K562 (cell line): ENCODE data around the gene ARMH4. TPM values are rescaled to one million over a fixed set of nuclear protein-coding genes. Genes with fewer than 3 reads are reported as not detected.

ENCODE experiments used
- ATAC-seq: fragments of 200-7000 bp; cut with Tn5 transposase; 3 replicates; pipeline ENCODE4 v1.9.1; 2020; ENCODE audit warnings: moderate library complexity
- BruUV-seq: library from RNA; stranded (reverse); fragments of 400-500 nt; replicated peaks from 2 replicates; lab custom pipeline; 2021; lab: Mats Ljungman, UMichigan
- CTCF ChIA-PET: fragments of 300-600 bp; formaldehyde crosslinking; extraction: SDS; loops from one replicate; lab custom pipeline; 2021; ENCODE audit warnings: low intra/inter-chr PET ratio; lab: Yijun Ruan, JAX
- POLR2A ChIA-PET: fragments of 300-600, 350-650 bp; sonication (Branson Sonifier 250); formaldehyde crosslinking; extraction: SDS; loops from one replicate; lab custom pipeline; 2021; ENCODE audit warnings: antibody characterized with exemption, inconsistent platforms; lab: Yijun Ruan, JAX
- DNase-seq, 4 experiments: peaks; one replicate each; pipeline versions ENCODE4 v3.0.0 to v3.0.0-alpha.2; 2011 to 2018; ENCODE audit warnings: low spot score in 3 of 4, mixed read lengths in 3 of 4; ENCODE audit errors: extremely low read depth in 1 of 4
- FAIRE-seq: peaks from 2 replicates; lab custom pipeline; 2011; peaks lifted over from hg19 to GRCh38; lab: Jason Lieb, UNC
- H2AFZ ChIP-seq: 2 replicates; pipeline ENCODE4 v1.6.0; 2011; ENCODE audit warnings: low read depth, low read length, control low read depth, inconsistent platforms
- H3K27ac ChIP-seq: fragments of 200-600 bp; 3 replicates; pipeline ENCODE4 v1.8.0; 2011; ENCODE audit warnings: low read depth, mild to moderate bottlenecking, control low read depth, inconsistent platforms, low read length, moderate library complexity, mixed read lengths; ENCODE audit errors: extremely low read depth
- H3K27me3 ChIP-seq, 2 experiments: fragments of 300-600 bp in 1 of 2; 2 replicates in 1 of 2; 3 replicates in 1 of 2; pipeline versions ENCODE4 v1.6.0 to v1.8.0; 2011; ENCODE audit warnings: inconsistent platforms in 2 of 2, low read length in 2 of 2, mild to moderate bottlenecking in 1 of 2, mixed read lengths in 1 of 2, moderate library complexity in 1 of 2; ENCODE audit not compliant: control insufficient read depth in 2 of 2, insufficient read depth in 2 of 2
- H3K36me3 ChIP-seq: fragments of 300-600 bp; 3 replicates; pipeline ENCODE4 v1.8.0; 2011; ENCODE audit warnings: mild to moderate bottlenecking, low read length, inconsistent platforms; ENCODE audit not compliant: control insufficient read depth, insufficient read depth
- H3K4me1 ChIP-seq, 2 experiments: fragments of 200-600 bp in 1 of 2; replicated peaks in 1 of 2; 2 replicates in 1 of 2; 3 replicates in 1 of 2; pipeline versions ENCODE4 v1.5.1 to v1.8.0; 2011; ENCODE audit warnings: inconsistent platforms in 2 of 2, low read length in 2 of 2, mild to moderate bottlenecking in 1 of 2, mixed read lengths in 1 of 2, moderate library complexity in 1 of 2; ENCODE audit not compliant: control insufficient read depth in 2 of 2, insufficient read depth in 2 of 2
- H3K4me2 ChIP-seq: 2 replicates; pipeline ENCODE4 v1.6.1; 2011; ENCODE audit warnings: low read length, control low read depth, inconsistent platforms, mixed read lengths; ENCODE audit not compliant: insufficient read depth
- H3K4me3 ChIP-seq: fragments of 200-600 bp; sonication (generic), shearing (Covaris generic); 2 replicates; pipeline ENCODE4 v1.5.1; 2016; ENCODE audit warnings: control low read depth, inconsistent platforms
- H3K79me2 ChIP-seq: fragments of 200-600 bp; 3 replicates; pipeline ENCODE4 v1.8.0; 2011; ENCODE audit warnings: low read length, inconsistent platforms; ENCODE audit not compliant: control insufficient read depth, insufficient read depth
- H3K9ac ChIP-seq, 2 experiments: 2 replicates each; pipeline versions ENCODE4 v1.6.0 to v1.6.1; 2011; ENCODE audit warnings: low read depth in 2 of 2, low read length in 2 of 2, control low read depth in 1 of 2, inconsistent platforms in 1 of 2, mild to moderate bottlenecking in 1 of 2, mixed read lengths in 1 of 2; ENCODE audit not compliant: insufficient read depth in 1 of 2
- H3K9me1 ChIP-seq: one replicate; pipeline ENCODE4 v1.6.0; 2011; ENCODE audit warnings: inconsistent platforms, mild to moderate bottlenecking, low read length, moderate library complexity; ENCODE audit not compliant: control insufficient read depth, insufficient read depth
- H3K9me3 ChIP-seq: replicated peaks from 2 replicates; pipeline ENCODE4 v1.5.1; 2011; ENCODE audit warnings: low read depth, low read length, inconsistent platforms; ENCODE audit not compliant: control insufficient read depth, insufficient read depth
- H4K20me1 ChIP-seq: replicated peaks from 2 replicates; pipeline ENCODE4 v1.6.1; 2011; ENCODE audit warnings: low read length, inconsistent platforms, mixed read lengths; ENCODE audit not compliant: control insufficient read depth, insufficient read depth
- CSDE1 ChIP-seq, 2 experiments: fragments of 450-650 bp; IDR thresholded peaks; 2 replicates each; pipeline ENCODE4 v1.6.1; 2016; ENCODE audit warnings: mild to moderate bottlenecking in 1 of 2
- DPF2 ChIP-seq: fragments of 450-650 bp; IDR thresholded peaks from 2 replicates; pipeline ENCODE4 v1.6.1; 2016
- EP400 ChIP-seq: fragments of 450-650 bp; IDR thresholded peaks from 2 replicates; pipeline ENCODE4 v1.6.1; 2017; ENCODE audit warnings: antibody characterized with exemption, mild to moderate bottlenecking, moderate library complexity
- ERF ChIP-seq: fragments of 450-650 bp; formaldehyde crosslinking; IDR thresholded peaks from 2 replicates; pipeline ENCODE4 v1.4.0; 2020; ENCODE audit warnings: mild to moderate bottlenecking, mixed read lengths
- FOSL1 ChIP-seq: fragments of 200-800 bp; sonication (Bioruptor generic); conservative IDR thresholded peaks from 2 replicates; pipeline ENCODE4 v1.6.1; 2016; ENCODE audit warnings: missing genetic modification characterization, missing compliant biosample characterization
- GATA2 ChIP-seq: sonication (generic); formaldehyde crosslinking; IDR thresholded peaks from 2 replicates; pipeline ENCODE4 v1.4.0; 2020; ENCODE audit warnings: mild to moderate bottlenecking, missing genetic modification reagents
- HMG20B ChIP-seq: fragments of 250-450 bp; sonication (Bioruptor Pico); IDR thresholded peaks from 2 replicates; pipeline ENCODE4 v1.5.0; 2021; ENCODE audit warnings: mild to moderate bottlenecking
- SFPQ ChIP-seq: fragments of 200-400 bp; formaldehyde crosslinking; IDR thresholded peaks from 2 replicates; pipeline ENCODE4 v1.6.1; 2017; ENCODE audit warnings: mild to moderate bottlenecking, low read depth, low read length, moderate library complexity
- SIRT6 ChIP-seq: IDR thresholded peaks from one replicate; pipeline ENCODE4 v1.6.1; 2012; ENCODE audit warnings: low read depth, mild to moderate bottlenecking, control low read depth, inconsistent platforms, low read length, moderate library complexity
- XRCC4 ChIP-seq: IDR thresholded peaks from one replicate; pipeline ENCODE4 v1.6.1; 2011; ENCODE audit not compliant: insufficient read depth, insufficient read length; ENCODE audit errors: extremely low read depth
- ZBTB33 ChIP-seq: sonication (generic); formaldehyde crosslinking; IDR thresholded peaks from 2 replicates; pipeline ENCODE4 v1.8.1; 2023; ENCODE audit warnings: mild to moderate bottlenecking, missing genetic modification reagents
- ZFP1 ChIP-seq: fragments of 450-650 bp; formaldehyde crosslinking; IDR thresholded peaks from 2 replicates; pipeline ENCODE4 v1.4.0; 2020; ENCODE audit warnings: mild to moderate bottlenecking, mixed read lengths
- ZNF408 ChIP-seq: fragments of 250-450 bp; sonication (Bioruptor Pico); IDR thresholded peaks from 2 replicates; pipeline ENCODE4 v1.4.0; 2020; ENCODE audit warnings: low read depth, mild to moderate bottlenecking, moderate library complexity
- ZNF57 ChIP-seq: fragments of 450-650 bp; formaldehyde crosslinking; IDR thresholded peaks from 2 replicates; pipeline ENCODE4 v1.4.0; 2020; ENCODE audit warnings: mild to moderate bottlenecking, moderate library complexity
- ZNF655 ChIP-seq: fragments of 250-450 bp; sonication (Bioruptor Pico); IDR thresholded peaks from 2 replicates; pipeline ENCODE4 v1.5.0; 2021
- ZNF740 ChIP-seq, 3 experiments: fragments of 200-800 bp in 1 of 3; sonication (Bioruptor generic) in 1 of 3; sonication (generic) in 1 of 3; formaldehyde crosslinking in 1 of 3; IDR thresholded peaks; 2 replicates each; pipeline versions ENCODE4 v1.6.1 to v1.8.0; 2016 to 2022; ENCODE audit warnings: mild to moderate bottlenecking in 2 of 3, missing compliant biosample characterization in 2 of 3, missing genetic modification characterization in 2 of 3, missing genetic modification reagents in 1 of 3
- ZSCAN29 ChIP-seq: fragments of 450-650 bp; IDR thresholded peaks from 2 replicates; pipeline ENCODE4 v1.6.1; 2017
- WGBS: fragments of 100-300 bp; shearing (Covaris generic); methylation state at CpG from one replicate; pipeline ENCODE4 v1.1.6; 2016; ENCODE audit warnings: low coverage, mixed read lengths; ENCODE audit not compliant: insufficient coverage; ENCODE audit errors: missing lambda C conversion rate; 5-methylcytosine and 5-hydroxymethylcytosine counted together
- in situ Hi-C: fragments of 300-500 bp; cut with MboI; formaldehyde crosslinking; loops from 4 replicates; pipeline ENCODE4 v1.15.0; 2018; ENCODE audit warnings: inconsistent platforms, mixed read lengths
- intact Hi-C: fragments of 100-400 bp; cut with micrococcal nuclease; formaldehyde crosslinking; loops from 2 replicates; pipeline ENCODE4 v1.14.2; 2022
- polyA plus RNA-seq, 8 experiments: library from polyadenylated mRNA; depleted of rRNA in 4 of 8; stranded (reverse) in 5 of 8; unstranded in 3 of 8; fragments of >200 nt; fragmentation: Nextera tagmentation in 2 of 8; fragmentation: Illumina TruSeq in 1 of 8; extraction: Ambion mirVana in 2 of 8; extraction: Trizol in 1 of 8; gene quantifications; 2 replicates each; pipeline versions ENCODE4 v1.2.1 to v1.2.3, GENCODE V29; 2011 to 2014; ENCODE audit warnings: inconsistent platforms in 1 of 8, missing spikeins in 1 of 8
- total RNA-seq, 7 experiments: library from RNA; depleted of rRNA in 6 of 7; stranded (reverse); fragments of >200 nt in 6 of 7; fragmentation: Illumina TruSeq in 2 of 7; extraction: Trizol in 2 of 7; gene quantifications; 2 replicates each; pipeline versions ENCODE4 v1.2.1 to v1.2.3, GENCODE V29; 2011 to 2021; ENCODE audit warnings: low replicate concordance in 1 of 7

Gene ARMH4
- total and polyA plus RNA-seq, 9 of the 15 experiments (the other 6 are each of a cell fraction or from before 2014, with no cell fraction given) = 0.06 to 0.98 (median 0.07) TPM; not detected in 2

DNA sequence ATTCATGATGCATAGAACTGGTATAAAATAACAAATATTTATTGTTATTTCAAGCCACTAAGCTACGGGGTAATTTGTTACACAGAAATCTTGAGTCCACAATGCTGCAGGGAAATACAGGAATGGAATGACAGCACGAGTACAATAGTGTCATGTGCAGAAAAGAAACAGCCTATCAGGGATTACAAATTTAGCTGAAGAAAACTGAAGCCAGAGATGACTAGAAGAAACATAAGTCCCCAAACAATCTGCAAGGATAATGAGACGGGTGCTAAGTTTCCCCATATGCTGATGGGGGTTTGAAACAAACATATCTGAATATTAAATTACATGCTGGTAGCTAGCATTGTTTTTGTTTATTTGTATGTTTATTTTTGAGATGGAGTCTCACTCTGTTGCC lies 8.9 kb downstream of the ARMH4 start:
- Histone ChIP-seq H3K4me1 (peaks cover 4 to 12% of the 10 kb centered on the region in 2 experiments), H2AFZ (no peak overlapping the region), H3K27ac (no peak overlapping the region), H3K4me3 (no peak overlapping the region), H3K4me2 (no peak overlapping the region), H3K27me3 (peaks cover 0 to 3% of the 10 kb centered on the region in 2 experiments; a peak in 1 of 5 replicates), H4K20me1 (no peaks in the 10 kb centered on the region), H3K9me1 (no peaks in the 10 kb centered on the region), H3K79me2 (no peaks in the 10 kb centered on the region), H3K9ac (no peak overlapping the region), H3K36me3 (no peaks in the 10 kb centered on the region), H3K9me3 (no peaks in the 10 kb centered on the region)
- no peak for FAIRE-seq
- no peak for DNase-seq
- no peak for ATAC-seq
- in situ Hi-C loops = no loop called here
- CTCF ChIA-PET = no interaction called here
- TF ChIP-seq ZNF408 (CRISPR knock-in tag) (no peak), FOSL1 (tag) (no peak), SFPQ (no peak), EP400 (no peak), ERF (CRISPR knock-in tag) (no peak), ZNF655 (CRISPR knock-in tag) (no peak), HMG20B (CRISPR knock-in tag) (no peak), ZFP1 (no peak), ZNF740 (CRISPR knock-in tag; IDR thresholded peaks at IDR 0.05) (no peak), ZNF740 (tag; IDR thresholded peaks at IDR 0.05) (no peak), ZSCAN29 (no peak), SIRT6 (no peak), DPF2 (no peak), XRCC4 (no peak), GATA2 (CRISPR knock-in tag) (no peak), ZBTB33 (no peak), ZNF57 (no peak), CSDE1 (IDR thresholded peaks at IDR 0.05) (no peak)
- intact Hi-C loops = no loop called here
- BruUV-seq = no TSS peak
- 16% methylated on average over 3 of the region's 3 CpGs for WGBS
- POLR2A ChIA-PET = no interaction called here
